Measurements from ENCODE around the gene RMC1.
"Not testable (repeated sequence)": the region's sequence is repeated elsewhere in the genome, so short reads cannot be mapped to it uniquely, and the experiment has no call there.

Gene RMC1

GRCh38 chr18:23498877-23499276, 4.4 kb upstream of the RMC1 start:
- peak; percentile 55 for DNase-seq

DNA sequence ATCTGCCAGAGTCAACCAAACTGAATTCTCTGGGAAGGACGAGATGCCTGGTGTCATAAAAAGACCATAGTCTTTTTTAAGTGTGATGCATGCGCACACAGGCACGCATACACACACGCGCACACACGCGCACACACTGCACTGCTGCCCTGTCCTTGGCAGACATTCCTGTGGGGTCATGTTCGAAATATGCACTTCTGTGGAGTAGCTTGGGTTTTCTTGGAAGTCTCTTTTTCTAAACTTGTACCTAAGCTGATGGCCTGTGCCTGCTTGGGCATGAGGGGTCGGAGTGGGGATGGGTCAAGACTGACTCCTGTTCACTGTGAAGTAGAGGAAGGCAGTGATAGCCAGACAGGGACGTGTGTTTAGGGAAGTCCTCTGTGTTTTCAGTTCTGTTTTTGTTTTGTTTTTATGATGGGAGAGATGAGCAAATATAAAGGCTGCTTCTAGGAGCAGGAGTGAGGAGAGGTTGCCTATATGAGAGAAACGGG, 4.0 kb upstream of the RMC1 start:
- DNase-seq: no peak

DNA sequence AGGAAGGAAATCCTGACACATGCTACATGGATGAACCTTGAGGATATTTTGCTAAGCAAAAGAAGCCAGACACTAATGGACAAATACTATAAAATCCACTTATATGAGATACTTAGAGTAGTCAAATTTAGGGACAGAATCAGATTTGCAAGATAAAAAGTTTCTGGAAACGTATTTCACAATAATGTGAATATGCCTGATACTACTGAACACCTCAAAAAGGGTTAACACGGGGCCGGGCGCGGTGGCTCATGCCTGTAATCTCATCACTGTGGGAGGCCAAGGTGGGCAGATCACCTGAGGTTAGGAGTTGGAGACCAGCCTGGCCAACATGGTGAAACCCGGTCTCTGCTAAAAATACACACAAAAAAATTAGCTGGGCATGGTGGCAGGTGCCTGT, 1.7 kb upstream of the RMC1 start:
- DNase-seq: no peak

DNA sequence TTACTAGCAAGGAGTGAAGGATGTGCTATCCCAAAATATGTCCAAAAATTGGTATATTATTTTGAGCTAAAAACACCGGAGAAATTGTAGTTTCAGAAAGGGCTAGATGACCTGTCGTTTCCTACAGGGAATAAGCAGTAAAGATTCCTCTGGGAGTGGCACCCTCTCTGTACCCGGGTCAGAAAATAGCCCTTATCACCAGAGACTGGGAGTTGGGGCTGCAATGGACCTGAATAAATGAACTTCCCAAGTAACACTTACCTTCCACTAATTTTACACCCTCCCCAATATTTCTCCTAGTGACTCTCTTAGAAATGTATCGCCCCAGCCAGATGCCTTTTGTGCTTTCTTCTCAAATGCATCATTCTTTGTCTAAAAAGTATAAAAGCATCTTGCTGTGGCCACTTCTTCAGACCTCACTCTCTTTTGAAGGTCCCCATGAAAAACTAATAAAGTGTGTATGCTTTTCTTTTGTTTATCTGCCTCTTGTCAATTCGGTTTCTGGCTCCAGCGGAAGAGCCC, 734 bp upstream of the RMC1 start:
- DNase-seq: no peak

- no peak for DNase-seq
These were observed 643 bp downstream of the RMC1 start for GRCh38 chr18:23503963-23504344.

DNA sequence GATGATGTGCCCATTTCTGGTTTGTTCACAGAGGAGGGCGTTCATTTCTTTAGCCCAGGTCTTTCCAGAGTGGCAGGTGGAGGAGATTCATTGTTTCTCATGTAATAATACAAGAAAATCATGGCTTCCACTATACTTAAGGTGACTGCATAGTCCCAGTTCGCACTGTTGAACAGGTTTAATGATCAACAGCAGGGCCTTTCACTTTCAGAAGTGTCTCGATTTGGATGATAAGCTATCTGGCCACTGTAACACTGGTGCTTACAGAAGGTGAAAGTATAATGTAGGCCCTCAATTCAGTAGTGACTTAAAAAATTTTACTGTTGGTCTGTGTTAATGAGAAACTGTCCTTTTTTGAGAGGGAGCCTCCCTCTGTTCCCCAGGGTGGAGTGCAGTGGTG, 1.4 kb downstream of the RMC1 start:
- DNase-seq: no peak

DNA sequence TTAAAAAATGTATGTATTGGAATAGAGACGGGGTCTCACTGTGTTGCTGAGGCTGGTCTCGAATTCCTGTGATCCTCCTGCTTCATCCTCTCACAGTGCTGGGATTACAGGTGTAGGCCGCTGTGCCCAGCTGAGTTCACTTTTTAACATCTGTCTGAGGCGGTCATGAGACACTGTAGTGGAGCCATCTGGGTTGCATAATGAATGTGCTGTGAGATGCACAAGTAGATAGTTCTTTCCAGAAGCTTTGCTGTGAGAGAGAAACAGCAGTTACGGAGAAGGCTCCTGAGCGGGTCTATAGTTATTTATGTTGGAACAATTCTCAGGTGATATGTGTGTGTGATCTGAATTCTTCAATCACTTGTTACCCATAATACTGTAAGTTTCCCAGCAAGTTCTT, 3.1 kb downstream of the RMC1 start:
- no peak for DNase-seq

- not testable (repeated sequence) for DNase-seq
These were observed 7.6 kb downstream of the RMC1 start for GRCh38 chr18:23510923-23511322.

GRCh38 chr18:23512216-23512615, 8.9 kb downstream of the RMC1 start:
- not testable (repeated sequence) for DNase-seq

DNA sequence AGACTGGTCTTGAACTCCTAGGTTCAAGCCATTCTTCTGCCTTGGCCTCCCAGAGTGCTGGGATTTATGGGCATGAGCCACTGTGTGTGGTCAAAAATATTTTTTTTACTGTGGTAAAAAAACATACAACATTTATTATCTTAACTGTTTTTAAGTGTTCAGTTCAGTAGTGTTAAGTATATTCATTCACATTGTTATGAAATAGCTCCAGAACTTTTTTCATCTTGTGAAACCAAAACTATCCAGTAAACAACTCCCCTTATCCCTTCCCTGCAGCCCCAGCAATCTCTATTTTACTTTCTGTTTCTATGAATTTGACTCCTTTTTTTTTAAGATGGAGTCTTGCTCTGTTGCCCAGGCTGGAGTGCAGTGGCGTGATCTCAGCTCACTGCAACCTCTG, 9.3 kb downstream of the RMC1 start:
- no peak for DNase-seq

GRCh38 chr18:23515911-23516546, 12.7 kb downstream of the RMC1 start:
- DNase-seq: peak; percentile 20

DNA sequence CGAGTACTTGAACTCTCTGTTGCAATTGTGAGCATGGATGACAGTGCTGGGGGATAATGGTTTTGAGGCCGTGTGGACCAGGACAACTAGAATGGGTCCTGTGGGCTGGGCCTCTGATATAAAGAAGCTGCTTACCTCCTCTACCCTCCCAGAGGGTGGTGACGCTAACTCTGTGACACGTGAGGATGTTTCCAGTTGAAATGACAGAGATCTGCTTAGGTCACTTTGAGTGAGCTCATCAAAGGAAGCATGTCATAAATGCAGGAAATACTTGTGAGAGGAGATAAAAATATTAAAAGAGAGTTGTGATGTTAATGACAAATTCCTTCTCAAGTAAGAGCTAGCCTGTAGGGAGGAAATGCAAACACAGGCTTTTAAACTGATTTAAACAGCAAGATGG, 16.4 kb downstream of the RMC1 start:
- no peak for DNase-seq

DNA sequence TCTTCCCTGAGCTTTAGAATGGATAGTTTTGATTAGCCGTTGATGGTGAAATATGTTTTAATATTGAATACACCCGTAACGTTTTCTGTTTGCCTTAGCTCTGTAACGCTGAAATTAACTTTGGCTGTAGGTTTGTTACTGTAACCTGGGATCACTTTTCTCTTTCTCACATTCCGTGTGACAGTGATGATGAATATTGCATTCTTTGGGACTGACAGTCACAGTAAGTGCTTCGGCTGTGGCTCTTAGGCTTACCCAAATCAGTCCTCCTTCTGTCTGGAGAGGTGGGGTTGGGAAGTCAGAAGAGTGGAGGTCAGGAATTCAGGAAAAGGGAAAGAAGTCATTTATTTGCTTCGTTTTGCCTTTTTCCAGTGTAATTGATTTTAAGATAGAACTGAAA, 18.0 kb downstream of the RMC1 start:
- no peak for DNase-seq

DNA sequence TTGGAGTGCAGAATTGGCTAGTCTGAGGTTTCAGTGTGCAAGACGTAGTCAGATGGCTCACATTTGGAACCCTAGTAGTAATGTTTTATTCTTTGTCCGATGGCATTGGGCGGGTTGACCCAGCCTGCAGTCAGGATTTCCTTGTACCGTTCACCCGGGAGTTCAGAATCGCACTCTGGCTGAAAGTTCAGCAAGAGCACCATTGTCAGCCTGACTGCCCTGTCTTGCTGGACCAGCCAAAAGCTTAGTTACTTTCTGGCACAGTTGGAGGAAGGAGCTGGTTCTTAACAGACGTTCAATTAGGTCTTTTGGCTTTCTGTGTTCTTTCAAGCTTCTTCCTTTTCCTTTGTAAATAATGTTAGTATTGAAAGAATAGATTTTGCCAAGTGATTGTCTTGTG, 18.6 kb downstream of the RMC1 start:
- DNase-seq: no peak

GRCh38 chr18:23523429-23524212, 20.3 kb downstream of the RMC1 start:
- no peak for DNase-seq

- no peak for DNase-seq
These were observed 20.9 kb downstream of the RMC1 start for GRCh38 chr18:23524213-23524707.

- DNase-seq: no peak
These were observed 23.3 kb downstream of the RMC1 start for GRCh38 chr18:23526501-23527063.

DNA sequence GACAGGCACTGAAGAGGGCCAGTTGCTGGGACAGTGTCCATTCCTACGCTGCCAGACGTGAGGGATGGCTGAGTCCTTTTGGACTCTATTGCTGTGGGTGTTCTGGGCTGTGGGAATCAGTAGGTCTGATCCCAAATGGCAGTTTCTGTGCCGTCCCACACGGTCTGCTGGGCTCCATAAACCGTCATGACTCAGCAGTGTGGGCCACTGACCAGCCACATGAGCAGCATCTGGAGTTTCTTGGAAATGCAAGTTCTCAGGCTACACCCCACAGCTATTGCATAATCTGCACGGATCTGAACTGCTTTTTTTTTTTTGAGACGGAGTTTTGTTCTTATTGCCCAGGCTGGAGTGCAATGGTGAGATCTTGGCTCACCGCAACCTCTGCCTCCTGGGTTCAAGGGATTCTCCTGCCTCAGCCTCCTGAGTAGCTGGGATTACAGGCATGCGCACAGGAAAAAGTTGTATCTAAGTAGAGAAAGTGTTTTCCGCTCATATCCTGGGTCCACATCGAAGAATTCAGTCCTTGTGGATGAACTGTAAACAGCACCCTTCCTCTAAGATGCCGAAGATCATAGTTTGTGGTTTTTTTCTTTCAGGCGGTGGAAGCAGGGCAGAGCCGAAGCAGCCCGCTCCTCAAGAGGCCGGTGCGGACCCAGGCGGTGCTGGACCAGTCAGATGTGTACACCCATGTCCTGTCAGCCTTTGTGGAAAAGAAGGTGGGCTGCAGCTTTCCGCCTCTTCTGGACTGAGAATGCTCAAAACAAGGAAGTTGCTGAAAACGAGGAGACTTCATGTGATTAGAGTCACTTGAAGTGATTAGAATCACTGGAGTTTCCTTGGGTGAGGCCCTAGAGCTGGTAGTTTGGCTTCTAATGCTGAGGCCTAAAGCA, 25.5 kb downstream of the RMC1 start:
- no peak for DNase-seq

DNA sequence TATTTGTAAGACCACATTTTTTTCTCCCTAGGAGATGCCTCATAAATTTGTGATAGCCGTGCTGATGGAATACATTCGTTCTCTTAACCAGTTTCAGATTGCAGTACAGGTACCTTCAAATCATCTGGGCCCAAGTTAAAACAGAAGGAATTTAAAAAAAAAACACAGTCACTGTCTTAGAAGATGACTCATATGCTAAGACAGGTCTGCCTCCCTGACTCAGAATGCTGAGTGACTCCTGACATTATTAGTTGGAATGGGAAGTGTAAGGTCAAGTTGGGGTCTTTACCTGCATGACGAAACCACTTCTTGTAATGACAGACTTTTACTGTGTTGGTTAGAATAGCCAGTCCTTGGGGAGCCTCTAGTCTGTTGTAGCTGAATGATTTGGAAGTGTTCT, 26.3 kb downstream of the RMC1 start:
- DNase-seq: no peak

GRCh38 chr18:23530195-23530594, 26.9 kb downstream of the RMC1 start:
- no peak for DNase-seq

DNA sequence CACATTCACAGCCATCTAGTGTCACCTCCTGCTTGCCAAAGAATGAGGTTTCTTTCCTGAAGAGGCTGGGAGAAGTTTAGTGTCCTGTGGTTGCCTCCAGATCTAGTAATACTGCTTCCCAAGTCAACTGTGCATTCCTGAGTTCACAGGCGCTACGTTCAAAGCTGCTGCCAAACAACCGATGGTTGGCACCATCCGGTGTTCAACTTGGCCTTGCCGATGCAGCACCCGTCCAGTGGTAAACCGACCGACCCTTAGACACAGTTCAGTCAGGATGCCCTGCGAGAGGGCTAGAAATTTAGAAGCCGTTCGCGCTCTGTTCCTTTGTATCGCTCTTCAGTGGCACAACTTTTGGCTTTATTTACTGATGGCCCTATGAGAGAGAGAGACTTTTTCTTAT, 28.6 kb downstream of the RMC1 start:
- no peak for DNase-seq

DNA sequence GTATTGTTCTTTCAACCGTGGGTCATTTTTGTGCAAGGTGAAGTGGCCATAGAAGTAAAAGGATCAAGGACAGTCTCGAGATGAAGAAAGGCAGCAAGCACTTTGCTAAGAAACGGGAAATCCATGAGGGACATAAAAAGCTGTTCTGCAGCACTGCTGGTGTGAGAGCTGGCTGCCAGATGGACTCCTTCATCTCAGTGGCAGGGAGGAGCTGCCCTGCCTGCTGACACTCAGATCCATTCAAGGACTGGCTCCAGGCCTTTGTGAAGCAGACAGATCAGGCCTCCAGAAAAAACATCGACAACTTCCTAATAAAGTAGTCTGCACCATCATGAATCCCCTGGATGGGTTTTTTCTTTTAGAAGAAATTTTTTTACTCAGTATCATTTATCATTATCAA, 29.5 kb downstream of the RMC1 start:
- DNase-seq: no peak

DNA sequence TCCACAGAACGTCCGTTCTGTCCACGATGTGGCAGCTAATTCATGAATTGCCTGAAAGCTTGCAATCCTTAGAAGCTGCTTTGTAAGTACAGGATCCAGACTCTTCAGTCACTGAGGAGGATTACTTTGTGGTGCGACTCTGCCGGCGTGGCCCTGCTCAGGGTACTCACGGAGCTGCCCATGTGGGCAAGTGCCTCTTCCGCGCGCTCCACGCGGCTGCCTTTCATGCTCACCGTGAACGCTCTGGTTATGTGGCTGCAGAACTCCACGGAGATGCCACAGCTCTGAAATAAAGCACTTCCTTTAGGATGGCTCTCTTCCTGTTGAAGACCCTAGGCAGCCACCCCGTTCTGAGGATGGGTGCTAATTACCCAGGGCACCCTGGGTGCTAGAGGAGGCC, 31.0 kb downstream of the RMC1 start:
- no peak for DNase-seq
